ENCODE data around the gene UBL4A. TPM values are rescaled to one million over a fixed set of nuclear protein-coding genes. Genes with fewer than 3 reads are reported as not detected.

UBL4A gene
- total RNA-seq (10 to 100 TPM in 4 of 5 donors, 1 to 10 TPM in 1; 8.0 to 50.1 (median 19.8) TPM), polyA plus RNA-seq (10 to 100 TPM; 22.5 to 34.4 (median 32.1) TPM)
- long read RNA-seq, donor 1, transcript UBL4A-202 (4 exons, 2,382 nt): major isoform, 6 of 6 reads
- long read RNA-seq, donor 1, partial matches to known transcripts: 0 of 6 reads
- long read RNA-seq, donor 1, other reads (novel, unspliced or antisense): 0 of 6 reads
- long read RNA-seq, donor 2, transcript UBL4A-202 (4 exons, 2,382 nt): major isoform, 9 of 9 reads
- long read RNA-seq, donor 2, partial matches to known transcripts: 0 of 9 reads
- long read RNA-seq, donor 2, other reads (novel, unspliced or antisense): 0 of 9 reads
- long read RNA-seq, donor 3, partial matches to known transcripts: 0 of 3 reads
- long read RNA-seq, donor 3, other reads (novel, unspliced or antisense): 0 of 3 reads
- long read RNA-seq, donor 4, partial matches to known transcripts: 0 of 1 reads
- long read RNA-seq, donor 4, other reads (novel, unspliced or antisense): 0 of 1 reads
- long read RNA-seq, donor 5, transcript UBL4A-202 (4 exons, 2,382 nt): major isoform, 5 of 5 reads
- long read RNA-seq, donor 5, partial matches to known transcripts: 0 of 5 reads
- long read RNA-seq, donor 5, other reads (novel, unspliced or antisense): 0 of 5 reads
- long read RNA-seq, donor 6, transcript UBL4A-202 (4 exons, 2,382 nt): major isoform, 22 of 23 reads
- long read RNA-seq, donor 6, partial matches to known transcripts: 0 of 23 reads
- long read RNA-seq, donor 6, other reads (novel, unspliced or antisense): 0 of 23 reads
- long read RNA-seq, donor 7, transcript UBL4A-202 (4 exons, 2,382 nt): major isoform, 10 of 10 reads
- long read RNA-seq, donor 7, partial matches to known transcripts: 0 of 10 reads
- long read RNA-seq, donor 7, other reads (novel, unspliced or antisense): 0 of 10 reads
- long read RNA-seq, donor 8, transcript UBL4A-202 (4 exons, 2,382 nt): major isoform, 11 of 11 reads
- long read RNA-seq, donor 8, partial matches to known transcripts: 0 of 11 reads
- long read RNA-seq, donor 8, other reads (novel, unspliced or antisense): 0 of 11 reads
- long read RNA-seq, donor 9, transcript UBL4A-202 (4 exons, 2,382 nt): major isoform, 7 of 9 reads
- long read RNA-seq, donor 9, partial matches to known transcripts: 0 of 9 reads
- long read RNA-seq, donor 9, other reads (novel, unspliced or antisense): 0 of 9 reads
- long read RNA-seq, donor 10, partial matches to known transcripts: 0 of 4 reads
- long read RNA-seq, donor 10, other reads (novel, unspliced or antisense): 0 of 4 reads

DNA sequence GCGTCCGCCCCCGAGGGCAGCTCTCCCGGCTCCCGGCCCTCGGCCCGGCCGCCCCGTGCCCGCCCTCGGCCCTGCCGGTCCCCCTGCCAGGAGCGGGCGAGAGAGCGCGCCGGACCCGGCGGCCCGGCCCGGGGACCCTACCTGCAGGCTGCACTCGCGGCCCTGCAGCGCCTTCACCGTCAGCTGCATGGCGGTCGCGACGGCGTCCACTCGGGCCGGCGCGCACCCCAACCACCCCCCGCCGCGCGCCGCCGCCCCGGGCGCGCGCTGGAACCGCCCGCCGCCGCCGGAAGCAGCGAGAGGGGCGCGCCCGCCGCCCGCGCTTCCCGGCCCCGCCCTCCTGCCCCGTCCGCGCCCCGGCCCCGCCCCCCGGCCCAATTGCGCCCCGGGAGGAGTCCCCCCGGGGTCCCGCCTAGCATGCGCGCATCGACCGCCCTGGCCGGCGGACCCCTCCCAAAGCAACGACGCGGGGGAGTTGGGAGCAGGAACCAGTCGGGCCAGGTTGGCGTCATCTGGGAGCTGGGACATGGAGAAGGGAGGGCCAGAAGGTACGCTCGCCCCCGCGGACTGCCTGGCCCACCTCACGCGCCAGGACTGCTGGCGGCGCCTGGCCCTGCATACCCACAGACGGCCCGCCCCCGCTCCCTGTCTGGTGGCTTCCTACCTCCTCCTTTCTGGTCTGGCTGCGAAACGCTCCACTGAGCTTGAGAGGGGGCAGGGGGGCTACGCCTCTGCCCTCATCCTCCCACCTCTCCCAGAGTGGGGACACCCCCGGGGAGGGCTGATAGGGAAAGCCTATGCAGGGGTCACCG, at the start of gene UBL4A:
Gene UBL4A, minus strand, starts transcription at position 220 of the 812 bp plus-strand sequence. Its CDS starts 31 bp downstream, at position 189.
- intact Hi-C loops (cut with DNase I; ENCODE audit: low total_unique reads): no loop called here
- peaks cover 0 to 31% (median 23%) of the 10 kb centered on the region in 4 donors for H3K36me3 ChIP-seq
- DNase-seq: peak; percentile 63 to 89
- TF ChIP-seq POLR2A (IDR thresholded peaks at IDR 0.05) (no peak), EP300 (IDR thresholded peaks at IDR 0.05) (no peak), POLR2AphosphoS5 (IDR thresholded peaks at IDR 0.05) (peak in 2 of 3 donors; percentile 5 to 45)
- H3K27ac ChIP-seq: peak within 1 kb of the TSS; percentile 83 to 91 (median 85)
- H3K4me3 ChIP-seq: peak within 1 kb of the TSS; percentile 63 to 68 (median 66)
- no peaks in the 10 kb centered on the region for H3K9me3 ChIP-seq
- no peaks in the 10 kb centered on the region for H3K27me3 ChIP-seq
- H3K4me1 ChIP-seq: peaks cover 0 to 57% (median 35%) of the 10 kb centered on the region in 4 donors
- 0 to 34% (median 19%) methylated on average over 20 to 77 of the region's 95 CpGs for WGBS, 5 donors

- Histone ChIP-seq H3K4me3 (no peak overlapping the region), H3K9me3 (no peaks in the 10 kb centered on the region), H3K27ac (no peak overlapping the region), H3K36me3 (peaks cover 11 to 51% (median 41%) of the 10 kb centered on the region in 4 donors), H3K27me3 (no peaks in the 10 kb centered on the region), H3K4me1 (peaks cover 0 to 19% (median 11%) of the 10 kb centered on the region in 4 donors)
- DNase-seq: no peak
- intact Hi-C loops (cut with DNase I; ENCODE audit: low total_unique reads): no loop called here
- 76 to 87% (median 85%) methylated on average over 4 to 9 of the region's 9 CpGs for WGBS, 5 donors
- TF ChIP-seq POLR2A (IDR thresholded peaks at IDR 0.05): no peak
- no peak for TF ChIP-seq POLR2AphosphoS5 (IDR thresholded peaks at IDR 0.05)
- TF ChIP-seq EP300 (IDR thresholded peaks at IDR 0.05): no peak
- no peak for TF ChIP-seq CTCF (IDR thresholded peaks at IDR 0.05)
Measured at GRCh38 chrX:154535892-154536291, 49.5 kb upstream of the UBL4A start.

DNA sequence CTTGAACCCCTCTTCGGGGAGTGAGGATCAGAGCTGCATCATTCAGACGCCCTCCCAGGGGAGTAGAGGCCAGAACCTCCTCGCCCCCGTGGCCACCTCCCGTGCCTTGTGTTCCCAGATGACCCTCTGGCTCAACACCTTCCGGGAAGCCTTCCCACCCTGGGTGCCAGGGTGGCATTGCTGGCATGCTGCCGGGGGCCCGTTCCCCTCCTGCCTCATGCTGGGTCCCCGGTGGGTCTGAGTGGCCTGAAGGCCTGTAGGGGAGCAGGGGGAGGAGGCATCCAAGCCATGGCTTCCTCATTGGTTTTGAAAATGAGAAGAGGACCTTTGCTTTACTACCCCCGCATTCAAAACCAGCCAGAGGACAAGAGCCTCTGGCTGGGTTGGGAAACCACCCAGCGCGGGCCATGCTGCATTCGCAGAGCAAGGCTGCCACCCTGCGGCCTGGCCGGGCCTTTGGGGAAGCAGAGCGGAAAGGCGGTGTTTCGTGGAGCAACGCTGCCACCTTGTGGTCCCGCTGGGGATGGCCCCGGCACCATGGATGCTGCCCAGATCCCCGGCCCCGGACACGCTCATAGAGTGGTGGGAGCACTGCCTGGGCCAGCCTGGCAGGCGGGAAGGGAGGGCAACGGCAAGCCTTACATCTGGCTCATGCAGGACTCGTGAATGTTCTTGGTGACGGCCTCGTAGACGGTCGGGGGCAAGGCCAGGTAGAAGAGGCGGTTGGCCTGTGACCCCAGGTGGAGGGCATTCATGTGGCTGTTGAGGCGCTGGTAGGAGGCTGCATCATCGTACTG, 48.3 kb upstream of the UBL4A start:
- H3K9me3 ChIP-seq: no peaks in the 10 kb centered on the region
- peak; percentile 93 to 95 for DNase-seq
- H3K4me3 ChIP-seq: no peak overlapping the region
- peaks cover 0 to 10% (median 9%) of the 10 kb centered on the region in 4 donors for H3K4me1 ChIP-seq
- peak overlapping the region in 2 of 5 donors; percentile 30 to 53 for H3K27ac ChIP-seq
- WGBS, 5 donors: 25 to 34% (median 27%) methylated on average over 13 to 34 of the region's 34 CpGs
- no peaks in the 10 kb centered on the region for H3K27me3 ChIP-seq
- intact Hi-C loops (cut with DNase I; ENCODE audit: low total_unique reads): no loop called here
- TF ChIP-seq POLR2AphosphoS5 (IDR thresholded peaks at IDR 0.05) (peak in 2 of 3 donors; percentile 40 to 85), CTCF (IDR thresholded peaks at IDR 0.05) (peak in 6 of 7 experiments; percentile 31 to 100 (median 97)), EP300 (IDR thresholded peaks at IDR 0.05) (no peak)
- peaks cover 11 to 54% (median 41%) of the 10 kb centered on the region in 4 donors for H3K36me3 ChIP-seq
